ENCODE data around the gene OAT. TPM values are rescaled to one million over a fixed set of nuclear protein-coding genes. Genes with fewer than 3 reads are reported as not detected.
A peak's percentile ranks its signal among the peaks of the same experiment; 100 is the strongest.
"Not testable (repeated sequence)": the region's sequence is repeated elsewhere in the genome, so short reads cannot be mapped to it uniquely, and the experiment has no call there.

The OAT gene
- total RNA-seq, 1 experiment from 2014 or later = 74.1 TPM

DNA sequence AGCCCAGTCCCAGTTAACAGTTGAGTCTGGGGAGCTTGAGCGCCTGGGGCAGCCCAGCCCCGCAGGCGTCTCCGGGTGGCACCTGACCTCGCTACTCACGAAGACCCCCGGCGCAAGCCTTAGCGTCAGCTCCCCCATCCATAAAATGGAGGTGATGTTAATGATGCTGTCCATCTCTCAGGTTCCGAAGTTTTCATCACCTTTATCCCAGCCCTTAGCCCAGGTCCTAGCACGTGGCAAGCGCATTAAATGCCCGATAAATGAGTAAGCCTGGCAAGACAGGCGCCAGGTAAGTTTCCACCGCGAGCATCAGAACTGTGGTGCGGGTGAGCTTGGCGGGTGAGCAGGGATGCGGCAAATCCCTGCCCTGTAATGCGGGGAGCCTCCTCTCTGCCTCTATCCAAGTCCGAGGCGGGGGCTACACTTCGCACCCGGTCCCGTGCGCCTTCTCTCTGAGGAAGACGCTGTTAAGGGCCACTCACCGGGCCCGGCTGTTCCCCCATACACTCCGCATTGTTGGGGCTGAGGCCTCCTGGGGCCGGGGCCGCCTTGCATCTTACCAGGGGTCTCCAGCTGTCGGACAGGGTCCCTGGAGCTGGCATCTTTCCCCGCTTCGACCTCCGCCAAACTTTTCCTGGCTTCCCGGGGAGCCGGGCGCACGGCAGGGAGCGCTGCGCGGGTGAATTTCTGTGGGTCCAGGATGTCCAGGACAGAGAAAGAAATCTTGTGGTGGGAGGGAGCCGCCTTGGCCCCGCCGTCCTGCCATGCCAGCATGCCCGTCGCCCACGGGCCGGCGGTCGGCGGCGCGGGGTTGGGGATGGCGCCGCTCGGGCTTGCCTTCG is 30.7 kb upstream of the OAT start:
- DNase-seq (ENCODE audit: low read depth) = no peak
- in situ Hi-C loops (cut with HindIII; ENCODE audit: low pct_unique_long_range_greater_than_20kb, low sequenced_read_pairs) = no loop called here

DNA sequence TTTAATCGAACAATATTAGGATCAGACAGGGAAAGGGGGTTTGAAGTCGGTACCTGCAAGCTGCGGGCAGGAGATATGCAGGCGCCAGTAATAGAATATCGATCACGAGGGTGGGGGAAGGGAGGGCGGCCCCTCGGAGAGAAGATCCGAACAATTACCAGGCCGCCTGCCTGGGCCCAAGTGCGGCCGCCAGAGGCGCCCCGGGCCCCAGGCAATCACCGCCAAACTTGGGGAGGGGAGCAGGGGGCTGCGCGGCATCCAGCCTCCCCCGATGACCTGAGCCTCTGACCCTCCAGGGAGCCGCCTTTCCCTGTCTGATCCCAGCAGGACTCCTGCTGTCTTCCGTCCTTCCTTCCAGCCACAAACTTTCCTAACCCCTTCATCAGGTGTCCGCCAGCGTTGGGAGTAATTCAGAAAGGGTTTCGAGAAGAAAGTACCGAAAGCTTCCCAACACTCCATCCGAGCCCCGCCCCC is 30.0 kb upstream of the OAT start:
- in situ Hi-C loops (cut with HindIII; ENCODE audit: low pct_unique_long_range_greater_than_20kb, low sequenced_read_pairs) = no loop called here
- DNase-seq (ENCODE audit: low read depth) = no peak

DNA sequence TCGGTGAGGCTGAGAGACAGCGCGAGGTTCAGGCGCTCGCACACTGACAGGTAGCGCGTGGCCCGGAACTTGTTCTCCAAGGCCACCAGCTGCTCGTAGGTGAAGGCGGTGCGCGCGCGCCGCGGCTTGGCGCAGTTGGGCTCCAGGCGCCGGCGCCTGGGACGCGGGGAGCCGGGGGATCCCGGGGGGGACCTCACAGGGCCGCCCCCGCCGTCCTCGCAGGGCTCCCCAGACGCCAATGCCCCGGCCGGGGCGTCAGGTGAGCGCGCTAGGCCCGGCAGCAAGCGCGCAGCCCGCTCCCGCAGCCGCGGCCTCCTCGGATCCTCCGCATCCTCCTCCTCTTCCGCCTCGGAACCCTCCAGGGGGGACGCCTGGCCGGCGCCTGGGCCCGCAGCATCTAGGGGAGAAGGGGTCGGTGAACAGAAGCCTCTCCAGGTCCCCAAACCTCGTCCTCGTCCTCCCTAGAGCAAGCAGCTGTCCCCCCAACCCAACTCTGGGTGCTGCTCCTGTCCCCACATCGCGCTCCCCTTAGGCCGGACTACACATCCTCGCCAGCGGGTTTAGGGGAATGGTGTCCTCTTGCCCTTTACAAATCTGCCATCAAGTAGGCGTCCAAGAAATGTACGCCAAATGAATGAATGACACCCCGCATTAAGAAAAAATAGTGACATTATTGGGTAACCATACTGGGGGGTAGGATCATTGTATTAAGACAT is 29.2 kb upstream of the OAT start:
- DNase-seq (ENCODE audit: low read depth) = no peak
- in situ Hi-C loops (cut with HindIII; ENCODE audit: low pct_unique_long_range_greater_than_20kb, low sequenced_read_pairs) = no loop called here

DNA sequence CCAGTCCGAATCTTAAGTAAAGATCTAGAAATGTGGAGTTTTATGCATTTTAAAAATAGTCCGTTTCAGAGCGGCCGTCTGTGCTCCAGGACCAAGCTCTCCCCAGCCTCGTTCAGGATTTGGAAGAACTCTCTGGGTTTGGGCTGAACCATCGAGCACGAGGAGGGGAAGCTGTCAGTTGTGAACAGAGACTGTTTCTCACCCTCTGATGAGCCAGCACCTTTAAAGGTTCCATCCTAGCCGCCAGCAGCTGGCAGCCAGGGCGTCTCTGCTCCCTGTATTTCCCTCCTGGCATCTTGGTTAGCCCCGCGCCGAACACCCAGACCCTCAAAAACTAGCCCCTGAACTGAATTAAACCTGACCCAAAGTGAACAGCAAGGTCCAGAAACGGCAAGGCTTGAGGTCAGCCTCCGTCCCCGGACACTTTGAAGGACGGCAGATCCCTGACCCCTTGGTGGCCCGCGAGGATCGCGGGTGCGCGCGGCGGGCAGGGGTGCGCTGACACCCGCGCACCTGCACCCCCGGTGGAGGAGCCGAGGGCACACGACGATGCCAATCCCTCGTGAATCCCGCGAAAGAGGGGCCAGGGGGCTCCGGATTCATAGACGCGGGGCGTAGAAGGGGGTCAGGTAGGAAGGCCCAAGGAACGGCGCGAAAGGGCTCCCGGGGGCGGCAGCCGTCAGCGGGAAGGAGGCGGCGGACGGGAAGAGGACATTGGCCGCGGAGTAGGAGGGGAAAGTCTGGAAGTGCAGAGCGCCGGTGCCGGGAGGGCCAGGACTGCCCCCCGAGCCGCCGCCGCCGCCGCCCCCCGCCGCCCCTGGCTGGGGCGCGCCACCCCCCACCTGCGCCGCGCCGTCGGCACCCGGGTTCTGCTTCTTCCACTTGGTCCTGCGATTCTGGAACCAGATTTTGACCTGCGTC is 28.4 kb upstream of the OAT start:
- DNase-seq (ENCODE audit: low read depth) = no peak
- in situ Hi-C loops (cut with HindIII; ENCODE audit: low pct_unique_long_range_greater_than_20kb, low sequenced_read_pairs) = no loop called here

DNA sequence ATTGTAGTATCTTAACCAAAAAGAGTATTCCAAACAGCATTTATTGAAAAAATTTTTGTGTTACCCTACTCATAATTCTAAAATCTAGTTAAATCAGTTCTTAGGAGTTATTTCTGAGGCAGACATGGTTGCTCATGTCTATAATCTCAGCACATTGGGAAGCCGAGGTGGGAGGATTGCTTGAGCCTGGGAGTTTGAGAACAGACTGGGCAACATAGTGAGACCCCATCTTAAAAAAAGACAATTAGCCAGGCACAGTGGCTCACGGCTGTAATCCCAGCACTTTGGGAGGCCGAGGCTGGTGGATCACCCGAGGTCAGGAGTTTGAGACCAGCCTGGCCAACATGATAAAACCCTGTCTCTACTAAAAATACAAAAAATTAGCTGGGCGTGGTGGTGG is 23.0 kb upstream of the OAT start:
- DNase-seq (ENCODE audit: low read depth); in situ Hi-C loops (cut with HindIII; ENCODE audit: low pct_unique_long_range_greater_than_20kb, low sequenced_read_pairs): not testable (repeated sequence)

DNA sequence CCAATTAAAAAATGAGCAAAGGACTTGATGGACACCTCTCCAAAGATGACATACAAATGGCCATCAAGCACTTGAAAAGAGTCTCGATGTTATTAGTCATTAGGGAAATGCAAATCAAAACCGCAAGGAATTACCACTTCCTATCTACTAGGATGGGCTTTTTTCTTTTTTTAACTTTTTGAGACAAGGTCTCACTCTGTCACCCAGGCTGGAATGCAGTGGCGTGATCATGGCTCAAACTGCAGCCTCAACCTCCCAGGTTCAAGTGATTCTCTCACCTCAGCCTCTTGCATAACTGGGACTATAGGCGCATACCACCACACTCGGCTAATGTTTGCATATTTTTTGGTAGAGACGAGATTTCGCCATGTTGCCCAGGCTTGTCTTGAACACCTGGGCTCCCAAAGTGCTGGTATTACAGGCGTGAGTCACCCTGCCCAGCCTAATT is 17.5 kb upstream of the OAT start:
- DNase-seq (ENCODE audit: low read depth) = no peak
- in situ Hi-C loops (cut with HindIII; ENCODE audit: low pct_unique_long_range_greater_than_20kb, low sequenced_read_pairs) = no loop called here

DNA sequence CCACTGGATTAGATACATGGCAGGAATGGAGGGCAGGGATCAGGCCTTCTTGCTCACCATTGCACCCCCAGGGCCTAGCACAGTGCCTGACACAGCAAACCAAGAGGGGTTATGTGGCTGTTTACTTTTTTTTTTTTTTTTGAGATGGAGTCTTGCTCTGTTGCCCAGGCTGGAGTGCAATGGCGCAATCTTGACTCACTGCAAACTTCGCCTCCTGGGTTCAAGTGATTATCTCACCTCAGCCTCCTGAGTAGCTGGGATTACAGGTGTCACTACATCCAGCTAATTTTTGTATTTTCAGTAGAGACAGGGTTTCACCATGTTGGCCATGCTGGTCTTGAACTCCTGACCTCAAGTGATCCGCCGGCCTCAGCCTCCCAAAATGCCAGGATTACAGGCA is 17.0 kb upstream of the OAT start:
- DNase-seq (ENCODE audit: low read depth); in situ Hi-C loops (cut with HindIII; ENCODE audit: low pct_unique_long_range_greater_than_20kb, low sequenced_read_pairs): not testable (repeated sequence)

DNA sequence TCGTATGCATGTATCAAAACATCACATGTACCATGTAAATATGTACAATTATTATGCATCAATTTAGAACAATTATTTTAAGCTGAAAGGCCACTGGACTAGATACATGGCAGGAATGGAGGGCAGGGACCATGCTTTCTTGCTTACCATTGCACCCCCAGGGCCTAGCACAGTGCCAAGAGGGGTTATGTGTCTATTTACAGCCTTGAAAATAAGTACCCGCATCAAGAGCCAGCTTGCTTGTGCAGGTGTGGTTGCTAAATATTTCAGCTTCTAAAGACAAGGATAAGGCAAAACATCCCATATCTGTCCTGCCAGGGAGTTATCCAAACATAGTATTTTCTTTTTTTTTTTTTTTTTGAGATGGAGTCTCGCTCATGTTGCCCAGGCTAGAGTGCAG is 14.7 kb upstream of the OAT start:
- DNase-seq (ENCODE audit: low read depth) = no peak
- in situ Hi-C loops (cut with HindIII; ENCODE audit: low pct_unique_long_range_greater_than_20kb, low sequenced_read_pairs) = no loop called here

DNA sequence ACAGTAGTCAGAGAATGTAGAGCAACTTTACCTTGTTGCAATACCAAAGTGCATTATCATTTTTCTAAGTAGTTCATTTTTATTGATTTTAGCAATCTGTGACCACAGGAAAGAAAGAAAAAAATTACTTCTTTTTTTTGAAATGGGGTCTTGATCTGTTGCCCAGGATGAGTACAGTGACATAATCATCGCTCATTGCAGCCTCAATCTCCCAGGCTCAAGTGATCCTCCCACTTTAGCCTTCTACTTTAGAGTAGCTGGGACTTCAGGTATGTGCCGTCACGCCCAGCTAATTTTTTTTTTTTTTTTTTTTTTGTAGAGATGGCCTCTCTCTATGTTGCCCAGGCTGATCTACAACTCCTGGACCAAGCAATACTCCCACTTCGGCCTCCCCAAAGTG is 11.4 kb upstream of the OAT start:
- no peak for DNase-seq (ENCODE audit: low read depth)
- in situ Hi-C loops (cut with HindIII; ENCODE audit: low pct_unique_long_range_greater_than_20kb, low sequenced_read_pairs) = no loop called here

DNA sequence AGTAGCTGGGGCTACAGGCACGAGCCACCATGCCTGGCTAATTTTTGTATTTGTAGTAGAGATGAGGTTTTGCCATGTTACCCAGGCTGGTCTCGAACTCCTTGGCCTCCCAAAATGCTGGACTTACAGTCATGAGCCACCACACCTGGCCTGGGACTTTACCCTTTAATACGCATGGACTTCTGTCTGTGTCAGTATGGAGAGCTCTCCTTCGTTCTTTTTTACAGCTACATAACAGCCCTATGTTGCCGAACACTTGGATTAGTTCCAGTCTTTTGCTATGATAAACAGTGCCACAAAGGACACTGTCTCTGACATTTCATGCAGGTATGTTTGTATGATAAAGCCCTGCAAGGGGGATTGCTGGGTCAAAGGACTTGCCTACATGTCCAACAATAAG is 10.9 kb upstream of the OAT start:
- in situ Hi-C loops (cut with HindIII; ENCODE audit: low pct_unique_long_range_greater_than_20kb, low sequenced_read_pairs) = no loop called here
- no peak for DNase-seq (ENCODE audit: low read depth)

DNA sequence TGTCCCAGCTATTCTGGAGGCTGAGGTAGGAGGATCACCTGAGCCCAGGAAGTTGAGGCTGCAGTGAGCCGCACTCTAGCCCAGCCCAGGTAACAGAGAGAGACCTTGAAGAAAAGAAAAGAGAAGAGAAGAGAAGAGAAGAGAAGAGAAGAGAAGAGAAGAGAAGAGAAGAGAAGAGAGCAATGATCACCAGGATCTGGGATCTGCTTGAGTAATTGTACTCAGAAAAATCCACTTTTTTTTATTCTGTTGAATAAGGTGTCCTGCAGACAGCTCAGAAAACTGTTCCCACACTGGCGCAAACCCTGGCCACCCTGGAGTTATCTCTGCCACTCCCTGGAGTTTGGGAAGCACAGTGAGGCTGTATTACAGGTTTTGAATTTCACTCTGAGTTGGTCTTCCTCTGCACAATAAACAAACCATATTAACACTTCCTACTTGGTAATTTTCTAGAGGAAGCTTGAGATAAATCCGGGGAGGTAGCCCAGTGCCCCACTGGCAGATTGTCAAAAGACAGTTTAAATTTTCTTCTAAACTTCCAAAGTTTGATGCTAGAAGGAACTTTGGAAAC is 9.6 kb upstream of the OAT start:
- in situ Hi-C loops (cut with HindIII; ENCODE audit: low pct_unique_long_range_greater_than_20kb, low sequenced_read_pairs) = no loop called here

DNA sequence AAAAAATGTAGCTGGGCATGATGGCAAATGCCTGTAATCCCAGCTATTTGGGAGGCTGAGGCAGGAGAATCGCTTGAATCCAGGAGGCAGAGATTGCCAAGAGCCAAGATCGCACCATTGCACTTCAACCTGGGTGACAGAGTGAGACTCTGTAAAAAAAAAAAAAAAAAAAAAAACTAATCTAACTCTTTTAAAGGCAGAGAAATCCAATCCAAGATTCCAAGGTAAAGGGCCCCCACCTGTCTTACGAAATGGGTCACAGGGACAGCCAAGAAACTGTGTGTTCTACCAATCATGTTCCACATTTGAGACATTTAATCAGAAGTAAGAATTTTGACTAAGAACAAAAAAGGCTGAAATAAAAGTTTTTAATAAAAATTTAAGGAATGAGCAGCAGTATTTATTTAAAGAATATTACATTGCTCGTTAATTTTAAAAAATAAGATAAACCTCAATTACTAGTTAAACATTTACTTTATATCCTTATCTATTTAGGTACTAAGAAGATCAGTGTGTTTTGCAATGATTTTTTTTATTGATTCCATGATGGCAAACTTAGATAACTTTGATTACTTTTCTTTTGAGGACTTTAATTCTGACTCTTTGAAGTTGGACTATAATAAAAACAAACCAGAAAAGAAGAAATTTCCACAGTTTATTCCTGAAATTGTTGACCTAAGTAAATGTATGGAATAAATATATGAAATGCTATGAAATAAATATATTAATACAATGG is 6.7 kb upstream of the OAT start:
- DNase-seq (ENCODE audit: low read depth) = no peak
- in situ Hi-C loops (cut with HindIII; ENCODE audit: low pct_unique_long_range_greater_than_20kb, low sequenced_read_pairs) = no loop called here

More for the DNA sequence above, 9.6 kb upstream of the OAT start:
- no peak for DNase-seq (ENCODE audit: low read depth)

DNA sequence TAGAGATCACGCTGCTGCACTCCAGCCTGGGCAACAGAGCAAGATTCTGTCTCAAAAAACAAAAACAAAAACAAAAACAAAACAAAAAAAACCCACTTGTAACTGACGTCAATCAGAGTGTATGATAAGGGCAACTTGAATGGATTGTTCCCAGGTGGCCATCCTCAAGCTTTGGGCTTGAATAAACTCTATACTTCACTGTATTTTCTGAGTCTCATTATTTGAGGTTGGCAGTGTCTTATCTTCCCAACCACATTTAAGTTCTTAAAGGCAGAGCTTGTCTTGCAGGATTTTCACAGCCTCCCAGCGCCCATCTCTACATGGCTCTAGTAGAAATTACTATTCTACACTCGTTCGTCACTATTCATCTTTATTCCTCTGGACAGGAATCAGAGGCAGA is 5.1 kb upstream of the OAT start:
- DNase-seq (ENCODE audit: low read depth) = no peak
- in situ Hi-C loops (cut with HindIII; ENCODE audit: low pct_unique_long_range_greater_than_20kb, low sequenced_read_pairs) = no loop called here

DNA sequence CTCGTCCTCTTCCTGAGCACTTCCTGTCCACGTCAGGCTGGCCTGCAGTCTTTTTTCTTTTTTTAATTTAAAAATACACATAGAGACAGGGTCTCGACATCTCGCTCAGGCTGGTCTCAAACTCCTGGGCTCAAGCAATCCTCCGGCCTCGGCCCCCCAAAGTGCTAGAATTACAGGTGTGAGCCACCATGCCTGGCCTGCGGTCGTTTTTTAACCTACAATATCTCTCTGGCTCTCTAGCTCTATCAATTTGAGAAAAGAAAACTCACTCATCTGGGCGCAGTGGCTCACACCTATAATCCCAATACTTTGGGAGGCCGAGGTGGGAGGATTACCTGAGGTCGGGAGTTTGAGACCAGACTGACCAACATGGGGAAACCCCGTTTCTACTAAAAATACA is 4.0 kb upstream of the OAT start:
- in situ Hi-C loops (cut with HindIII; ENCODE audit: low pct_unique_long_range_greater_than_20kb, low sequenced_read_pairs) = no loop called here
- no peak for DNase-seq (ENCODE audit: low read depth)

DNA sequence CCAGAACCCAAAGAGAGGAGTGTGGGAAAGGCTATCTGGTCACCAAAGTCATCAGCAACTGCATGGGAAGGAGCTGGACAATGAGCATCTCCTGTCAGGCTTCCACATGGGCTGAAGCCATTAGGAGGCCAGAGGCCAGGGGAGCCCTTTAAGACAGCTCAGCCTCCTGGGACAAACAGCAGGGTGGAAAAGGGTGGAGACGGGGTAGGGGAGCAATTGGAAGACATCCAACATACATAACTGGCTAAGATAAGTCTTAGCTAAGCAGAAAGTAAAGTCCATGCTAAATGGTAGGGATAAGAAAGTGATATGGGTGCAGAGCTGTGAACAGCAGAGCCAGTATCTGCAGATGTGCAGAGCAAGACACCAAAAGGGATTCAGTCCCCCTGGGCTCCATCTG is 1.5 kb upstream of the OAT start:
- in situ Hi-C loops (cut with HindIII; ENCODE audit: low pct_unique_long_range_greater_than_20kb, low sequenced_read_pairs) = no loop called here
- DNase-seq (ENCODE audit: low read depth) = no peak

DNA sequence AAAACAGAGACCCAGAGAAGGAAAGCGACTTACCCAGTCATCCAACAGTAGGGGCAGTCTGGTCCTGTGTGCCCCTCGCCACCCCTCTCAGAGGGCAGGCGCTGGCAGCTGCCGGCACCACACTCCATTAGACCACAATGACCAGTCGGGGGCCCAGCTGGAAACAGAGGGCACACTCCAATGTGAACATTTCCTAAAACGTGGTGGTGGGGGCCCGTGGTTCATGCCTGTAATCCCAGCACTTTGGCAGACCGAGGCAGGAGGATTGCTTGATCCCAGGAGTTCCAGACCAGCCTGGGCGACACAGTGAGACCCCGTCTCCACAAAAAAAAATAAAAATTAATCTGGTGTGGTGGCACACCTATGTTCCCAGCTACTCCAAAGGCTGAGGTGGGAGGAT is 912 bp upstream of the OAT start:
- in situ Hi-C loops (cut with HindIII; ENCODE audit: low pct_unique_long_range_greater_than_20kb, low sequenced_read_pairs) = no loop called here
- no peak for DNase-seq (ENCODE audit: low read depth)

DNA sequence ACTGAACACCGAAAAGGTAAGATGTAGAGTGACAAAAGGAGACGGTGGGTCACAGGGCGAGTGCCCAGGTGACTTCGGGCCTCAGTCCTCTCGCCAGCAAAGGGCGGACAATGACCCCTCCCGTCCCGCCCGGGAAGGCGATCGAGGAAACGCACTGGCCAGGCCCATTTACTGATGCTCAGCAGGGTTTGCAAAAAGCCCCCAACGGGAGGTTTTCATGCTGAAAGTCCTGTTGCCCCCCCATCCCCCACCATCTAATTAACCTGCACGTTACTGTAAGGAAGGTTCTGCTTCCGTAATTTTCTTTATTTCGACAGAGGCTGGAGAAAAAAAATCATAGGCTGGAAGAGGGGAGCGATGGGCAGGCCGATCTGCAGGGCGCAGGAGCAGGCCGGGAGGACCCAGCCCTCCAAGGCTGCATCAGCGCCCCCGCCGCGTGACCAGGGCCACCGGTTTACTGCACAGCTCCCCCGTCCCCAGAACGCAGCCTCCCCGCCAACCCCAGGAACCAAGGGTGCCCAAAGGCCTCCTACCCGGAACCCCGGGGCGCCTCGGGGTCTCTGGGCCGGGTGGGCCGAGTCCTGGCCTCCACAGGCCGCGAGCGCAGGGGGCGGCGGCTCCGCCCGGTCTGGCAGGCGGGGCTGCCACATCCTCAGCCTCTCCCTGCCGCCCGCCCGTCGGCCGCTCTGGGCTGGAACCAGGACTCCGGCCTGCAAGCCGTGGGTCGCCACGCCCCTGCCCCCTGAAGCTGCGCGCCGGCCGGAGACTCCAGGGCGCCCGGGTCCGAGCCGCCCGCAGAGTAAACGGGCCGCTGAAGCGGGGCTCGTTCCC is 613 bp downstream of the OAT start:
- DNase-seq (ENCODE audit: low read depth) = peak; percentile 61
- in situ Hi-C loops (cut with HindIII; ENCODE audit: low pct_unique_long_range_greater_than_20kb, low sequenced_read_pairs) = no loop called here

All from Caki2 (cell line).